Measurements from ENCODE around the gene LAMA5. TPM values are rescaled to one million over a fixed set of nuclear protein-coding genes. Genes with fewer than 3 reads are reported as not detected.
A peak's percentile ranks its signal among the peaks of the same experiment; 100 is the strongest.

LAMA5 gene
- total RNA-seq, 1 experiment from 2014 or later, result 266 TPM

DNA sequence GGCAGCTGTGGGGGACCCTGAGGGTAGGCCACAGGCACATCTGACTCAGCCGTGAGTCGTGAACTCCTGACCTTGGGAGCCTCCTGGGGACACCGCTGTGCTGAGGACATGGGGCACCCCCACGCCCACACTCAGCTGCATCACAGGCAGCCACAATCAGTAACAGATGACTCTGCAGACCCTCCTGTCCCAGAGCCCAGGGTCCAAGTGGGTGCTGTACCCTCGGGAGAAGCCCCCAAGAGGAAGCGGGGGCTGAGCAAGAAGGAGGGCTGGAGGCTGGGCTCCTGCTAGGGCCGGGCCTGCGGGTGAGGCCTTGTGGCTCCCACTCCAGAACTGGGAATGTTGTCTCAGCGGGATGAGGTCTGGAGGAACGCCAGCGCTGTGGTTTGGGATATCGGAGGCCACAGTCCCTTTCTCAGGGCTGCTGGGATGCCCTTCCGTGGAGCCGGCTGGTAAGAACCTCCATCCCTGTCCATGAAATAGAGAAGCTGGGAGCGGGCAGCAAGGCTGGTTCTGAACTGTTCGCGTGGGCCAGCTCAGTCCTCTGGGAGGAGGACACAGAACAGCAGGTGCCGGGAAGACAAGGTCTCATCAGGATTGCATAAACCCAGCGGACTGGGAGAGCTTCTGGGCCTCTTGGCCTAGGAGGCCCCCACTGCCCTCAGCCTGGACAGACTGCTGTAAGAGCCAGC is 3.1 kb upstream of the LAMA5 start:
- Mint-ChIP-seq H3K27me3 (ENCODE audit: insufficient read depth, unreplicated experiment) (no peaks in the 10 kb centered on the region), H3K27ac (ENCODE audit: low read depth, unreplicated experiment) (peak overlapping the region; percentile 9), H3K4me3 (ENCODE audit: unreplicated experiment) (no peak overlapping the region), H3K36me3 (ENCODE audit: insufficient read depth, unreplicated experiment) (peaks cover 15% of the 10 kb centered on the region), H3K9me3 (ENCODE audit: unreplicated experiment) (no peaks in the 10 kb centered on the region), H3K4me1 (ENCODE audit: insufficient read depth, unreplicated experiment) (peaks cover 32% of the 10 kb centered on the region)
- no TSS peak for BruUV-seq (replicated peaks)
- ChIA-PET CTCF (interaction anchor here (0.7 to 6.6 kb wide), 10 partner anchors 10 to 71 kb away, joined by 3 to 52 read pairs (median 4); partner anchors contain the start of gene RPS21), POLR2A (interaction anchor here (0.6 to 12.9 kb wide), 10 partner anchors 8 to 1312 kb away, joined by 3 to 347 read pairs (median 58); partner anchors contain the start of genes ADRM1 and RPS21)
- TF ChIP-seq, protein P1, sequence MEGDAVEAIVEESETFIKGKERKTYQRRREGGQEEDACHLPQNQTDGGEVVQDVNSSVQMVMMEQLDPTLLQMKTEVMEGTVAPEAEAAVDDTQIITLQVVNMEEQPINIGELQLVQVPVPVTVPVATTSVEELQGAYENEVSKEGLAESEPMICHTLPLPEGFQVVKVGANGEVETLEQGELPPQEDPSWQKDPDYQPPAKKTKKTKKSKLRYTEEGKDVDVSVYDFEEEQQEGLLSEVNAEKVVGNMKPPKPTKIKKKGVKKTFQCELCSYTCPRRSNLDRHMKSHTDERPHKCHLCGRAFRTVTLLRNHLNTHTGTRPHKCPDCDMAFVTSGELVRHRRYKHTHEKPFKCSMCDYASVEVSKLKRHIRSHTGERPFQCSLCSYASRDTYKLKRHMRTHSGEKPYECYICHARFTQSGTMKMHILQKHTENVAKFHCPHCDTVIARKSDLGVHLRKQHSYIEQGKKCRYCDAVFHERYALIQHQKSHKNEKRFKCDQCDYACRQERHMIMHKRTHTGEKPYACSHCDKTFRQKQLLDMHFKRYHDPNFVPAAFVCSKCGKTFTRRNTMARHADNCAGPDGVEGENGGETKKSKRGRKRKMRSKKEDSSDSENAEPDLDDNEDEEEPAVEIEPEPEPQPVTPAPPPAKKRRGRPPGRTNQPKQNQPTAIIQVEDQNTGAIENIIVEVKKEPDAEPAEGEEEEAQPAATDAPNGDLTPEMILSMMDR (IDR thresholded peaks at IDR 0.05; ENCODE audit: unreplicated experiment), result no peak
- intact Hi-C loops (cut with micrococcal nuclease), result no loop called here
- DNase-seq (ENCODE audit: unreplicated experiment), result peak; percentile 88

DNA sequence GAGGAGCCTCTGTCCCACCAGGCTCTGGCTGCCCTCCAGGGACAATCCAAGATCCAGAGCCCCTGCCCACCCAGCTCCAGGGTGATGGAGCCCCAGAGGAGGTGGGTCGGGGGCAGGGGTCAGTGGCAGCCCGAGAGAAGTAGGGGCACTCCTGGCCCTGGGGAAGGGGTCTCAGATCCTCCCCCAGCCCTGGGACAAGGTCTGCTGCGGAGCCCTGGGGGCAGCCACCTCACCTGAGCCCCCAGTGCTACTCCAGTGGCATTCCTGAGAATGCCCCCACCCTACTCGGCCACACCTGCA is 2.7 kb upstream of the LAMA5 start:
- H3K27me3 Mint-ChIP-seq (ENCODE audit: insufficient read depth, unreplicated experiment), result no peaks in the 10 kb centered on the region
- intact Hi-C loops (cut with micrococcal nuclease), result loop anchor here (5.0 kb wide), 1 partner anchor 67 kb away; the partner anchor contains the start of gene ADRM1
- peaks cover 37% of the 10 kb centered on the region for H3K4me1 Mint-ChIP-seq (ENCODE audit: insufficient read depth, unreplicated experiment)
- TF ChIP-seq, protein P1 (IDR thresholded peaks at IDR 0.05; ENCODE audit: unreplicated experiment), result no peak
- H3K4me3 Mint-ChIP-seq (ENCODE audit: unreplicated experiment), result peak overlapping the region; percentile 80
- H3K9me3 Mint-ChIP-seq (ENCODE audit: unreplicated experiment), result no peaks in the 10 kb centered on the region
- peaks cover 20% of the 10 kb centered on the region for H3K36me3 Mint-ChIP-seq (ENCODE audit: insufficient read depth, unreplicated experiment)
- POLR2A ChIA-PET, result interaction anchor here (0.6 to 12.9 kb wide), 12 partner anchors 8 to 1699 kb away, joined by 3 to 347 read pairs (median 8); partner anchors contain the start of genes ADRM1 and RPS21
- no peak overlapping the region for H3K27ac Mint-ChIP-seq (ENCODE audit: low read depth, unreplicated experiment)
- no TSS peak for BruUV-seq (replicated peaks)
- DNase-seq (ENCODE audit: unreplicated experiment), result no peak
- CTCF ChIA-PET, result interaction anchor here (0.8 to 8.3 kb wide), 7 partner anchors 7 to 71 kb away, joined by 3 to 87 read pairs (median 15); no protein-coding TSS in a partner anchor

DNA sequence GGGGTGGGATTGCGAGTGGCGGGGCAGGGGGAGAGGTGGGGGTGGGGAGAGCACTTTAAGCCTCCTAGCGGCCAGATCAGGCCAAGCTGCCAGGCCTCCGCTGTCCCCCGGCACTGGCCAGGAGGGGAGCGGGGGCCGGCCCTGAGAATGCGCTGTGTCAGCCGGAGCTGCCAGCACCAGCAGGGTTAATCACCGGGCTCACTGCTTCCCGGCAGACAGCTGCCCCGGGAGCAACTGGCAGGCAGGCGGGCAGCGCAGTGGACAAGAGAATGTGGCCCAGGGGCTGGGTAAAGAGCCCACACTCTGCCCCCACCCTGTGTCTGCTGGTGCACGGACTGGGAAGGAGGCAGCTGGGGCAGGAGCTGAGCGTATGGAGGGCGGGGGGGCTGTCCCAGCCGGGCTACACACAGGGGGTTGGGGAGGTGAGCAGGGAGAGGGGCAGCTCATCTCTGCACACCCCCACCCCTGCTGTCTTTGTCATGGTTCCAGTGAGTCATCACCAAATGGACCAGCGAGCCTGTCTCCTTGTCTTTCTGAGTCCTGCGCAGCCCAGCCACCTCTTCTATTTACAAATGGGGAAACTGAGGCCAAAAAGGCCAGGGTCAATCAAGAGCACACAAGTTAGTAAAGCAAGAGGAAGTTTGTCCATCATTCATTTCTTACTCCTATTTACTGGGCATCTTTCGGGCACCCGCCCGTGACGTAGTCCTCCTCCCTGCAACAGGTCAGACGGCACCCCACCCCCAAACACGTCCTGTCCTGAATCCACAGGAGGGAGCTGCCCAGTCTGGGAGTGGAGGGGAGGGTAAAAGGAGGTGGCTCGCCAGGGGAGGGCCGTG is 2.1 kb upstream of the LAMA5 start:
- no TSS peak for BruUV-seq (replicated peaks)
- Mint-ChIP-seq H3K4me3 (ENCODE audit: unreplicated experiment) (peak overlapping the region; percentile 80), H3K4me1 (ENCODE audit: insufficient read depth, unreplicated experiment) (peaks cover 35% of the 10 kb centered on the region), H3K36me3 (ENCODE audit: insufficient read depth, unreplicated experiment) (peaks cover 24% of the 10 kb centered on the region), H3K27ac (ENCODE audit: low read depth, unreplicated experiment) (no peak overlapping the region), H3K9me3 (ENCODE audit: unreplicated experiment) (no peaks in the 10 kb centered on the region), H3K27me3 (ENCODE audit: insufficient read depth, unreplicated experiment) (no peaks in the 10 kb centered on the region)
- TF ChIP-seq, protein P1 (IDR thresholded peaks at IDR 0.05; ENCODE audit: unreplicated experiment), result peak; percentile 30
- peak; percentile 76 for DNase-seq (ENCODE audit: unreplicated experiment)
- ChIA-PET POLR2A (interaction anchor here (0.6 to 12.9 kb wide), 16 partner anchors 8 to 1699 kb away, joined by 3 to 347 read pairs (median 5); partner anchors contain the start of genes ADRM1 and RPS21), CTCF (interaction anchor here (0.6 to 8.3 kb wide), 15 partner anchors 8 to 358 kb away, joined by 3 to 87 read pairs (median 5); partner anchors contain the start of gene RPS21)
- intact Hi-C loops (cut with micrococcal nuclease), result loop anchor here (5.0 kb wide), 1 partner anchor 67 kb away; the partner anchor contains the start of gene ADRM1
